ENCODE measurements around the gene ABHD8.
A peak's percentile ranks its signal among the peaks of the same experiment; 100 is the strongest.
"Not testable (repeated sequence)": the region's sequence is repeated elsewhere in the genome, so short reads cannot be mapped to it uniquely, and the experiment has no call there.

ABHD8 gene

GRCh38 chr19:17302391-17303166, 646 bp downstream of the ABHD8 start:
- ChIA-PET CTCF (interaction anchor here (1.0 kb wide), 1 partner anchor 31 kb away, joined by 4 read pairs; no protein-coding TSS in a partner anchor), POLR2A (ENCODE audit: low non-redundant PET) (interaction anchor here (0.5 kb wide), 1 partner anchor 85 kb away, joined by 3 read pairs; no protein-coding TSS in a partner anchor)
- H3K27ac ChIP-seq: peak overlapping the region; percentile 98
- no peak for TF ChIP-seq CTCF (conservative IDR thresholded peaks at IDR 0.05; ENCODE audit: low read depth)
- no peak for DNase-seq (ENCODE audit: low spot score)

DNA sequence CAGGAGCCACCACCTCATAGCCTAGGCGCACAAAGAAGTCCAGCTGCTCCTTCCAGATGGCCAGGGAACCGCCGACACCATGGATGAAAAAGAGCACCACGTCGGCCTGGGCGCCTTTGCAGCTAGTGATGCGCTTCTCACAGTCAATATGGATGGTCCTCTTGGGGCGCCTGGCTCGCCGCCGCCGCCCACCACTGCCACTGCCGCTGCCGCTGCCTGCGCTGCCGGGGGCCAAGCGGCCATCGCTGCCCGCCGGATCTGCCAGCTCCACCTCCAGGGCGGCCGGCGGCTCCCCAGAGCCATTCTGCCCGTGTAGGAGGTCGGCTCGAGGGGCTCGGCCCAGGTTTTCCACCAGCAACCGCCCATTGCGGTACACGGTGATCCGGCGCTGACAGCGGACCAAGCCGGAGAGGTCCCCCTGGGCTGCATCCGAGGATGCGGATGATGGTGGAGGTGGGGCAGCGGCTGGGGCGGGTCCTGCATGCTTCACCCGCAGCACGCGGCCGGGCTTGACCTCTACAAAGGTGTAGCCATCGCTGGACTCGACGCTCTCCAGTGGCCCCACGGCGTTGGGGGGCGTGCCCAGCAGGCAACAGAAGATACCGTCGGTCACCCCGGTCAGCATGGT, 2.1 kb downstream of the ABHD8 start:
- peak overlapping the region; percentile 98 for H3K27ac ChIP-seq
- no peak for DNase-seq (ENCODE audit: low spot score)
- POLR2A ChIA-PET (ENCODE audit: low non-redundant PET): interaction anchor here (0.6 kb wide), 1 partner anchor 94 kb away, joined by 5 read pairs; no protein-coding TSS in a partner anchor
- TF ChIP-seq CTCF (conservative IDR thresholded peaks at IDR 0.05; ENCODE audit: low read depth): no peak
- CTCF ChIA-PET: no interaction called here

DNA sequence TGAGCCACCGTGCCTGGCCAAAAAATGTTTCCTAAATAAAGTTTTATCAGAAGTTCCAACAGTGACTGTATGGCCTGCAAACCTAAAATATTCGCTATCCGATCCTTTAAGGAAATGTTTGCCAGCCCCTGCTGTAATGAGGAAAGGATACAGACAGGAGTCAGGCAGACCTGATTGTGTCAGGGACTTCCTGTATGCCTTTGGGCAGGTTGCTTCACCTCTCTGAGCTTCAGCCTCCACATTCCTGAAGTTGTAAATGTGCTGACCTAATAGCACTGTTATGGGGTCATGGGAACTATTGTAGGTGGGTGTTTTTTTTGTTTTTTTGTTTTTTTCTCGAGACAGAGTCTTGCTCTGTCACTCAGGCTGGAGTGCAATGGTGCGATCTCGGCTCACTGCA, 6.2 kb downstream of the ABHD8 start:
- no peak for TF ChIP-seq CTCF (conservative IDR thresholded peaks at IDR 0.05; ENCODE audit: low read depth)
- DNase-seq (ENCODE audit: low spot score): no peak
- CTCF ChIA-PET: interaction anchor here (0.7 to 1.2 kb wide), 3 partner anchors 14 to 88 kb away, joined by 3 read pairs; no protein-coding TSS in a partner anchor
- POLR2A ChIA-PET (ENCODE audit: low non-redundant PET): no interaction called here
- peak overlapping the region; percentile 91 for H3K27ac ChIP-seq

GRCh38 chr19:17296273-17296672, 7.0 kb downstream of the ABHD8 start:
- POLR2A ChIA-PET (ENCODE audit: low non-redundant PET): no interaction called here
- CTCF ChIA-PET: interaction anchor here (0.6 to 0.7 kb wide), 4 partner anchors 36 to 407 kb away, joined by 3 to 8 read pairs (median 4); no protein-coding TSS in a partner anchor
- 0 out of 2 replicates have a peak, but pooled peaks have one; percentile 25 for TF ChIP-seq CTCF (conservative IDR thresholded peaks at IDR 0.05; ENCODE audit: low read depth)
- peak; percentile 72 for DNase-seq (ENCODE audit: low spot score)
- H3K27ac ChIP-seq: peak overlapping the region; percentile 91

DNA sequence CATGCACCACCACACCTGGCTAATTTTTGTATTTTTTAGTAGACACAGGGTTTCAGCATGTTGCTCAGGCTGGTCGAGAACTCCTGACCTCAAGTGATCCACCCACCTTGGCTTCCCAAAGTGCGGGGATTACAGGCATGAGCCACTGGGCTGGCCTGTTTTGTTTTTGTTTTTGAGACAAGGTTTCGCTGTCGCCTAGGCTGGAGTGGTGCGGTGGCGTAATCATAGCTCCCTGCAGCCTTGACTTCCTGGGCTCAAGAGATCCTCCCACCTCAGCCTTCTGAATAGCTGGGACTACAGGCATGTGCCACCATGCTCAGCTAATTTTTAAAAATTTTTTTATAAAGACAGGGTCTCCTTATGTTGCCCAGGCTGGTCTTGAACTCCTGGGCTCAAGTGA, 7.7 kb downstream of the ABHD8 start:
- CTCF ChIA-PET; DNase-seq (ENCODE audit: low spot score): not testable (repeated sequence)

DNA sequence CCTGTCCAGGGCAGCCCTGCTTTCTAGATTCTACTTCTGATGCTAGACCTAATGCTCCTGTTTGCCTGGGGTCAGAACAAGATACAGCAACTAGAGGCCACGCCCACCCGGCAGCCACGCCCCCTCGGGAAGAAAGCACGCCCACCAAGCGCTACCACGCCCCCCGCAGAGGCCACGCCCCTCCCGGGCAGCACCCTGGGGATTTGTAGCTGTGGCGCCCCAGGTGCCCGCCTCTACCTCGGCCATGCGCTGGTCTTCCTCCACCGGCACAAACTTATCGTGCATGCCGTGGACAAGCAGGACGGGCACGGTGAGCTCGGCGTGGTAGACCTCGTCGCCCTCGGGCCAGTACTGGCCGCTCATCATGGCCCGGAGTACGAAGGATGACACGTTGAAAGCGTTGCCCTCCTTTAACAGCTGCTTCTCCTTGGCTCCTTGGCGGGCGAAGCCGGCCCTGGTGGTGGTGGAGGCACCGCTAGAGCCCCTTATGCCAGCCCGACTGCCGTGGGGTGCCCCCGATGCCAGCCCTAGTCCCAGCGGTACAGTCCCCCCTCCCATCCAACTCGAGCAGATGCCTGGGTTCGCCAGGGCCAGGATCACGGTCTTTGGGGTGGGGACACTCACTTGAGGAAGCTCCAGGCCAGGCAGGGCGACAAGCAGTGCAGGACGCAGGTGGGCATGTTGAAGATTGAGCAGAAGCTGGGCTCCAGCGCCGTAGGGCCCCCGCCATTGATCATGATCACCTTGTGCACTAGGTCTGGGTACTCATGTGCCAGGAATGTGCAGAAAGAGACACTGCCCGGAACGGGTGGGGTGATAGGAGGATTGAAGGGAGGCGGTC, 9.0 kb downstream of the ABHD8 start:
- no peak for TF ChIP-seq CTCF (conservative IDR thresholded peaks at IDR 0.05; ENCODE audit: low read depth)
- POLR2A ChIA-PET (ENCODE audit: low non-redundant PET): interaction anchor here (0.6 kb wide), 1 partner anchor 648 kb away, joined by 3 read pairs; no protein-coding TSS in a partner anchor
- H3K27ac ChIP-seq: peak overlapping the region; percentile 91
- DNase-seq (ENCODE audit: low spot score): peak; percentile 80
- CTCF ChIA-PET: interaction anchor here (0.6 kb wide), 1 partner anchor 554 kb away, joined by 3 read pairs; no protein-coding TSS in a partner anchor

More for the DNA sequence above, 7.7 kb downstream of the ABHD8 start:
- POLR2A ChIA-PET (ENCODE audit: low non-redundant PET): not testable (repeated sequence)
- H3K27ac ChIP-seq: peak overlapping the region; percentile 91

Data from RWPE1 (cell line).